GF-D8 (cell line): Measurements from ENCODE around the gene SLC2A1.
A peak's percentile ranks its signal among the peaks of the same experiment; 100 is the strongest.

Experiments
- DNase-seq: peaks from one replicate; lab custom pipeline; 2025; lab: John Stamatoyannopoulos, UW

The SLC2A1 gene

DNA sequence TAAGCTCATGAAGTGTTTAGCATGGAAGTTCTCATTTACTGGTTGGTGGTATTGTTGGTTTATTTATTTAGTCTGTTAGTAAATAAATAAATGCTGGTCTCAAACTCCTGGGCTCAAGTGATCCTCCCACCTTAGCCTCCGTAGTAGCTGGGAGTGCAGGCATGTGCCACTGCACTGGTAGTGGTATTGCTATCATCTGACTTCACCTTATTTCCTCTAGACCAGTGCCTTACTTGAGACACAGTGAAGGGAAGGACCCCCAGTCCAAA is 1.4 kb upstream of the SLC2A1 start:
- DNase-seq: no peak

- no peak for DNase-seq
Observed at GRCh38 chr1:42957880-42958487, 684 bp downstream of the SLC2A1 start.

DNA sequence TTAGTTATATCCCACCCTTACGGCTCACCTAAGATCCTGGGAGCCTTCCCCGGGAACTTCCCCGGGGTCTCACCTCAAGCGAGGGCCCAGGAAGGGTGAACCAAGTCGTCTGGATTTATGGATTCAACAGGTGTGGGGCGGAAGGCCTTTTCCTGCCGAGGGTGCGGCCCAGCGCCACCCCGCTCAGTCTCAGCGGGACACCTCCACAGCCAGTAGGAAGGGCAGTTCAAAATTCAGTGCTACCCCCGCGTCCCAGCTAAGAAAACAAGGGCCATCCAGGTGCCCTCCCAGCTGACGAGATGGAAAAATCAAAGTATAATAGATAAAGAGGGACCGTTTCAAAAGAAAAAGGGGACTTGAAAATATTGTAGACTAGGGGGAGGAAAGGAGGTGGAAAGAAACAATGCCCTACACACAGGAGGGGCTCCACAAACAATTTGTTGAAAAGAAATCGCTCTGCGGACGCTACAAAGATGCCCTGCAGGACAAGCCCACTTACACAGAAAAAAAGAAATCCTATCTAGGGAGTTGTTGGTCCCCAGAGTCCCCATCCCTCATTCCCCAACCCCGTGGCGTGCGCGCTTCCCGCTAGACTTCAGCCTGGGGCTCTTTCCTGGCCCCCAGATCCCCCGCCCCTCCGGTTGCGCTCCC is 1.3 kb downstream of the SLC2A1 start:
- DNase-seq: no peak

GRCh38 chr1:42956739-42957138 is 1.9 kb downstream of the SLC2A1 start:
- DNase-seq: no peak

GRCh38 chr1:42955311-42956063 is 3.2 kb downstream of the SLC2A1 start:
- DNase-seq: peak; percentile 40

- DNase-seq: no peak
Observed at GRCh38 chr1:42953182-42954180, 5.2 kb downstream of the SLC2A1 start.

GRCh38 chr1:42952303-42953001 is 6.2 kb downstream of the SLC2A1 start:
- DNase-seq: no peak

- no peak for DNase-seq
Observed at GRCh38 chr1:42951588-42951987, 7.1 kb downstream of the SLC2A1 start.

GRCh38 chr1:42950116-42950481 is 8.6 kb downstream of the SLC2A1 start:
- DNase-seq: no peak

DNA sequence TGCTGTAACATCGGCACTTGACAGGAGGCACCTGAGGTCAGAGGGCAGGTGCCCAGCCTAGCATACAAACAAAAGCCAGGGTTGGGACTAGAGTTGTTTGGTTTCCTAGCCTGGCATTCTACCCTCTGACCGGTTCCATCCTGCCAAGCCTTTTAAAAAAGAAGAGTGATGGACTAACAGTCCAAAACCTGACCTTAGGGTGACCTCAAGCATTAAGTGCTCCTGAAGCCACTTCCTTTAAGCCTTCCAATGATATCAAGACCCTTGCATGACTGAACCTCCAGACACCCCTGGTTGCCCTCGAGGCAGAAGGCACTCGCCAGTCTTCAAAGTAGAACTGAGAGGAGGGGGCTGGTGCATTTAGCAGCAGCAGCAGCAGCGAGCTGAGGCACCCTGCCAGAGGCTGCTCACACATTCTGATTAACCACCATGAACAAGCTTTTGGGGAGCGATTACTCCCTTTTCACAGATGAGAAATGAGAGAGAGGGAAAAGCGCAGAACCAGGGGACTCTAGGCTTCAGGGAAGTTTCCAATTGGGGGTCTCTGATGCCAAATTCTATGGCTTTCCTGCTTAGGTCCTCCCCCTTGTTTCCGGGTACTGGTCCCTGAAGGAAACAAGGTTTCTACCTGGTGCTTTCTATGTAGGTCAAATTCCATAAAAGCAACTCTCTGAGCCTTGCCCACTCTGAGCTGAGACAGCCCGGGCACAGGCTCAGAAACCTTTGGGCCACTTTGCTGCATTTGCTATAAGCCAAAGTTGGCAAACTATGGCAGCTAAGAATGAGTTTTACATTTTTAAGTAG is 9.2 kb downstream of the SLC2A1 start:
- no peak for DNase-seq

- DNase-seq: no peak
Observed at GRCh38 chr1:42947965-42948732, 10.5 kb downstream of the SLC2A1 start.

- no peak for DNase-seq
Observed at GRCh38 chr1:42947117-42947516, 11.6 kb downstream of the SLC2A1 start.

- no peak for DNase-seq
Observed at GRCh38 chr1:42946120-42946898, 12.4 kb downstream of the SLC2A1 start.

- DNase-seq: no peak
Observed at GRCh38 chr1:42945164-42945563, 13.5 kb downstream of the SLC2A1 start.

- DNase-seq: peak; percentile 53
Observed at GRCh38 chr1:42944246-42944928, 14.3 kb downstream of the SLC2A1 start.

- no peak for DNase-seq
Observed at GRCh38 chr1:42943728-42944127, 14.9 kb downstream of the SLC2A1 start.

DNA sequence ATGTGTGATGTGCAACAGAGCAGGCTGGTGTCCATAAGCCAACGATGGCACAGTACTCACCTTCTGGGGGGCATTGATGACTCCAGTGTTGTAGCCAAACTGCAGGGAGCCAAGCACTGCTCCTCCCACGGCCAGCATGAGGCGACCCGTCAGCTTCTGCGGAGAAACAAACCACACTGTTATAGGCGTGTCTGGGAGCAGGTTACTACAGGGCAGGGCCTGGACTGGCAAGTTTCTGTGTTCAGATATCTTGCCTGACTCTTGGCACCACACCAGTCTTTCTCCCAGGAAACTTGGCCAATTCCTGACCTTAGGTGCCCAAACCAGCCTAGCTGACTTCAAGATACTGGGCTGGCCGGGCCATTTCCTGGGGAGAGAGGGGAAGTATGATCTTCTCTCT is 15.5 kb downstream of the SLC2A1 start:
- DNase-seq: no peak

DNA sequence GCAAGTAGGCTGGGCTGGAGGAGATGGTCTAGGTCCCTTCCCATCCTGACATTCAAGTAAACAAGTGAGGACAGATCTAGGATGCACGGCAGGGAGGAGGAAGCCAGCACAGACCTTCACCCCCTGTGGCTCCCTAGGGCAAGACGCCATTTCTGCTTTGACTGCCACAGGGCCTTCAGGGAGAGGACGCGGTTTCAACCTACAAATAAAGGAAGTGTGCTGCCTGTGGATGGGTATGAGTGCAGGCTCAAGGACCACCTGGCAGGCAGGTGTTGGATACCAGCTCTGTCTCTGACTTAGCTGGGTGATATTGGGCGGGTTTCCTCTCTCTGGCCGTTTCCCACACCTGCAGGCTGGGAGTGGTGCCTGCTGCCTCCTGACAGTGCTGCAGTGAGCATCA is 16.2 kb downstream of the SLC2A1 start:
- DNase-seq: no peak
